OCI-LY7 (cell line): ENCODE results near the gene DNM3. TPM values are rescaled to one million over a fixed set of nuclear protein-coding genes. Genes with fewer than 3 reads are reported as not detected.

ENCODE experiments used
- BruUV-seq: library from RNA; stranded (reverse); fragments of 400-500 nt; replicated peaks from 2 replicates; lab custom pipeline; 2021; lab: Mats Ljungman, UMichigan
- CTCF ChIA-PET: fragments of 300-600 bp; sonication (Branson Sonifier 250); formaldehyde crosslinking; loops from one replicate; lab custom pipeline; 2022; ENCODE audit warnings: antibody characterized with exemption; ENCODE audit not compliant: unreplicated experiment; lab: Charles Lee
- POLR2A ChIA-PET: fragments of 300-600 bp; sonication (Branson Sonifier 250); formaldehyde crosslinking; loops from one replicate; lab custom pipeline; 2022; ENCODE audit warnings: antibody characterized with exemption; lab: Charles Lee
- DNase-seq: peaks from one replicate; pipeline ENCODE4 v3.0.0-alpha.2; 2015; ENCODE audit warnings: low spot score
- H2AFZ ChIP-seq: fragments of 200-600 bp; sonication (generic), shearing (Covaris generic); 2 replicates; pipeline ENCODE4 v1.6.1; 2014; ENCODE audit warnings: mild to moderate bottlenecking, antibody characterized with exemption, low read length, moderate library complexity
- H3K27ac ChIP-seq: fragments of 200-600 bp; sonication (generic); 2 replicates; pipeline ENCODE4 v1.5.1; 2014; ENCODE audit warnings: mixed run types, low read depth, mild to moderate bottlenecking, moderate library complexity, low read length, inconsistent platforms; ENCODE audit not compliant: poor library complexity, severe bottlenecking
- H3K36me3 ChIP-seq: fragments of 200-600 bp; sonication (generic); 2 replicates; pipeline ENCODE4 v1.6.1; 2014; ENCODE audit warnings: mild to moderate bottlenecking, antibody characterized with exemption, low read length, moderate library complexity, mixed read lengths; ENCODE audit not compliant: insufficient read depth
- H3K4me1 ChIP-seq: fragments of 200-600 bp; sonication (generic); 2 replicates; pipeline ENCODE4 v1.5.1; 2014; ENCODE audit warnings: mild to moderate bottlenecking, low read length; ENCODE audit not compliant: insufficient read depth, poor library complexity, severe bottlenecking
- H3K4me2 ChIP-seq: fragments of 200-600 bp; sonication (generic); 2 replicates; pipeline ENCODE4 v1.6.1; 2014; ENCODE audit warnings: mild to moderate bottlenecking, low read length
- H3K4me3 ChIP-seq: fragments of 200-600 bp; sonication (generic); 2 replicates; pipeline ENCODE4 v1.5.1; 2014; ENCODE audit warnings: mild to moderate bottlenecking, low read depth, low read length; ENCODE audit not compliant: poor library complexity, severe bottlenecking
- H3K79me2 ChIP-seq: fragments of 200-600 bp; sonication (generic); 2 replicates; pipeline ENCODE4 v1.6.1; 2016; ENCODE audit warnings: low read depth, mild to moderate bottlenecking, low read length, moderate library complexity, mixed read lengths; ENCODE audit not compliant: insufficient read depth
- H3K9me2 ChIP-seq: fragments of 200-600 bp; sonication (generic); 2 replicates; pipeline ENCODE4 v1.6.1; 2016; ENCODE audit warnings: mild to moderate bottlenecking, low read length, mixed read lengths; ENCODE audit not compliant: insufficient read depth
- H3K9me3 ChIP-seq: fragments of 200-600 bp; sonication (generic); 2 replicates; pipeline ENCODE4 v1.6.1; 2014; ENCODE audit warnings: mild to moderate bottlenecking, mixed run types, low read length, mixed read lengths
- H4K20me1 ChIP-seq: fragments of 200-600 bp; sonication (generic); 2 replicates; pipeline ENCODE4 v1.6.1; 2014; ENCODE audit warnings: mild to moderate bottlenecking, antibody characterized with exemption, low read length, moderate library complexity, mixed read lengths; ENCODE audit not compliant: insufficient read depth
- CTCF ChIP-seq: fragments of 200-600 bp; sonication (generic); conservative IDR thresholded peaks from 2 replicates; pipeline ENCODE4 v1.5.1; 2014; ENCODE audit warnings: mild to moderate bottlenecking, antibody characterized with exemption, low read length, moderate library complexity, mixed read lengths
- EZH2phosphoT487 ChIP-seq: fragments of 200-600 bp; sonication (generic); IDR thresholded peaks from 2 replicates; pipeline ENCODE4 v1.6.1; 2018; ENCODE audit warnings: low read depth, borderline replicate concordance, mild to moderate bottlenecking, mixed run types, antibody characterized with exemption, low read length, moderate library complexity, mixed read lengths
- intact Hi-C: fragments of 100-400 bp; cut with micrococcal nuclease; formaldehyde crosslinking; loops from one replicate; pipeline ENCODE4 v1.10.0; 2022; ENCODE audit not compliant: unreplicated experiment
- total RNA-seq, 2 experiments: library from RNA; depleted of rRNA in 1 of 2; stranded (reverse); fragments of >200 nt in 1 of 2; shearing (Covaris generic) in 1 of 2; gene quantifications; 2 replicates each; pipeline ENCODE4 v1.2.3, GENCODE V29; 2014 to 2022

DNM3 gene
- total RNA-seq, 2 experiments from 2014 or later, result 0.47 to 0.61 TPM

DNA sequence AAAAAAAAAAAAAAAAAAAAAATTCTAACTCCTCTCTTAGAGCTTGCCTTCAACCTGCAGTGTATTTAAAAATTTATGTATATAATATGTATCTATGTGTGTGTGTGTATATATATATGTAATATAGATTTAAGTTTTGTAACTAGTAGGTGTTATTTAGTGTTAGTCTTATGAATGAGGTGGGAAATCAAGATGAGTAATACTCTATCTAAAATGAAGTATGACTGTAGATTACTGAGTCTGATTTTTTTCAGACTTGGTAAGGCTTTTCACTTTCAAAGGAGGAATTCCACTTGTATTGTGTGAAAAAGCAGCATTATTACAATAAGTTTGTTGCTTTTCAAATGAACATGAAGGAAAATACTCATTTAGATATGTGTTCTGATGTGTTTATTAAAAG lies 5.4 kb upstream of the DNM3 start:
- POLR2A ChIA-PET, result interaction anchor here (0.6 kb wide), 1 partner anchor 253 kb away, joined by 3 read pairs; no protein-coding TSS in a partner anchor
- H3K9me2 ChIP-seq, result no peaks in the 10 kb centered on the region
- H4K20me1 ChIP-seq, result no peaks in the 10 kb centered on the region
- H2AFZ ChIP-seq, result no peak overlapping the region
- H3K4me3 ChIP-seq, result no peak overlapping the region
- no peaks in the 10 kb centered on the region for H3K4me1 ChIP-seq
- no peak for DNase-seq
- CTCF ChIA-PET, result no interaction called here
- intact Hi-C loops, result no loop called here
- no peak for TF ChIP-seq EZH2phosphoT487
- no peak for TF ChIP-seq CTCF
- no peak overlapping the region for H3K4me2 ChIP-seq
- no TSS peak for BruUV-seq
- no peaks in the 10 kb centered on the region for H3K79me2 ChIP-seq
- H3K27ac ChIP-seq, result no peak overlapping the region
- no peaks in the 10 kb centered on the region for H3K36me3 ChIP-seq
- H3K9me3 ChIP-seq, result no peaks in the 10 kb centered on the region

DNA sequence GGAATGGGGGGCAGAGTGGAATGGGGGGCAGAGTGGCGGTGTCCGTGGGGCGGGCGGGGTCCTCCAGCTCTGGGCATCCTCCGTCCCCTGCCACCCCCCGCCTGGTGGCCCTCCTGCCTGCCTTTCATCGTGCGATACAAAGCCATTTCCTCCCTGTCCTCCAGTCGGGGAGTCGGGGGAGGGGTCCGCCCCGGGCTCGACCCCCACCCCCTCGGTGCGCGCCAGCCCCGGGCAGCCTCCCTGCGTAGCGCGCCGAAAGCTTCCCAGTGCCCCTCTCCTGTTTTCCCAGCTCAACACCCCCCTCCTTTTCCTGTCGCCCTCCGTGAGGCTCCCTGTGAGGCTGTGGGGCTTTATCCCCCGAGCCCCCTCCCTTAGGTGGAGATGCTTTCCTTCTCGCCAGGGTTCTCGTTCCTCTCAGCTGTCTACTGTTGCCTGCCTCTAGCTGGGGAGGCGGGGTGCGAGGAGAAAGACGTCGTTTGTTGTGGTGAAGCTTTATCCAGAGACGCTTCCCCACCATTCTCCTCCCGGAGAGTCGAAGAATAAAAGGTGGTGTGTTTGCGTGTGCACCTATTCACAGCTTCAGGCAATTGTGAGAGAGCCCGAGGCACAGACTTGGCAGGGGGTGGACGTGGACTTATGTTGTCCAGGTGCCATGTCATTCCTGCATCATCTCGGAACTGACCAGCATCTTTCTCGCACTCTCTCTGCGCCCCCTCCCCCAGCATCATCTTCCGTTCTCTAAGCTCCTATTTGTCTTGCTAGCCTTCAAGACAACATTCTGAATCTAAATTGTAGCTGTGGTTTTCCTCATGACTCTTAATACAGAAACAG lies 848 bp downstream of the DNM3 start:
- Histone ChIP-seq H3K9me3 (no peaks in the 10 kb centered on the region), H3K9me2 (no peaks in the 10 kb centered on the region), H4K20me1 (no peaks in the 10 kb centered on the region), H3K36me3 (no peaks in the 10 kb centered on the region), H3K4me1 (peaks cover 8% of the 10 kb centered on the region), H3K27ac (no peak overlapping the region), H3K4me2 (peak overlapping the region; percentile 67), H2AFZ (peak overlapping the region; percentile 92; the same call in 1 of the 2 replicates), H3K79me2 (no peaks in the 10 kb centered on the region), H3K4me3 (peak overlapping the region; percentile 70)
- DNase-seq, result no peak
- ChIA-PET POLR2A (interaction anchor here (0.7 to 1.5 kb wide), 2 partner anchors 41 to 101 kb away, joined by 3 read pairs; partner anchors contain the start of gene VAMP4), CTCF (interaction anchor here (1.1 to 1.2 kb wide), 2 partner anchors 41 to 197 kb away, joined by 3 to 4 read pairs; no protein-coding TSS in a partner anchor)
- BruUV-seq, result no TSS peak
- TF ChIP-seq EZH2phosphoT487 (no peak), CTCF (no peak)
- intact Hi-C loops, result no loop called here

GRCh38 chr1:171844381-171844780 lies 3.1 kb downstream of the DNM3 start:
- Histone ChIP-seq H3K36me3 (no peaks in the 10 kb centered on the region), H3K4me3 (no peak overlapping the region), H3K9me2 (no peaks in the 10 kb centered on the region), H3K4me1 (peaks cover 8% of the 10 kb centered on the region), H3K27ac (no peak overlapping the region), H3K79me2 (no peaks in the 10 kb centered on the region), H3K9me3 (no peaks in the 10 kb centered on the region), H2AFZ (no peak overlapping the region), H3K4me2 (no peak overlapping the region), H4K20me1 (no peaks in the 10 kb centered on the region)
- BruUV-seq, result no TSS peak
- CTCF ChIA-PET, result no interaction called here
- no peak for DNase-seq
- TF ChIP-seq CTCF, result no peak
- TF ChIP-seq EZH2phosphoT487, result no peak
- intact Hi-C loops, result no loop called here
- POLR2A ChIA-PET, result interaction anchor here (1.0 kb wide), 1 partner anchor 14 kb away, joined by 3 read pairs; no protein-coding TSS in a partner anchor
